Measurements from ENCODE around the gene IST1.

Gene IST1

GRCh38 chr16:71894921-71895678 lies at the start of gene IST1:
TSS of gene IST1 (plus strand) at chr16:71895531. CDS start at chr16:71915641, 20,110 bp downstream.
- TF ChIP-seq CTCF (IDR thresholded peaks at IDR 0.05), result no peak
- Histone ChIP-seq H3K27ac (peak within 1 kb of the TSS; percentile 99), H3K4me3 (peak within 1 kb of the TSS; percentile 92)
- peak; percentile 99 for DNase-seq (ENCODE audit: low spot score)

- peak; percentile 95 for DNase-seq (ENCODE audit: low spot score)
- Histone ChIP-seq H3K27ac (peak within 1 kb of the TSS; percentile 85 to 91), H3K4me3 (peak within 1 kb of the TSS; percentile 100)
- TF ChIP-seq CTCF (IDR thresholded peaks at IDR 0.05), result no peak
These were observed 49.5 kb upstream of the IST1 start, which contains the start of gene ATXN1L for GRCh38 chr16:71845639-71846430. TSS of gene ATXN1L (plus strand) at chr16:71845976. CDS start at chr16:71849741, 3,765 bp downstream.

- DNase-seq (ENCODE audit: low spot score), result no peak
- H3K27ac ChIP-seq, result peak overlapping the region; percentile 85 to 91
These were observed 48.9 kb upstream of the IST1 start for GRCh38 chr16:71846431-71846830.

GRCh38 chr16:71847096-71847495 lies 48.2 kb upstream of the IST1 start:
- H3K27ac ChIP-seq, result no peak overlapping the region
- TF ChIP-seq CTCF (IDR thresholded peaks at IDR 0.05), result no peak
- DNase-seq (ENCODE audit: low spot score), result no peak
- peak overlapping the region; percentile 100 for H3K4me3 ChIP-seq

More at GRCh38 chr16:71846431-71846830, 48.9 kb upstream of the IST1 start:
- no peak for TF ChIP-seq CTCF (IDR thresholded peaks at IDR 0.05)
- peak overlapping the region; percentile 100 for H3K4me3 ChIP-seq

GRCh38 chr16:71848622-71849021 lies 46.7 kb upstream of the IST1 start:
- no peak for DNase-seq (ENCODE audit: low spot score)
- TF ChIP-seq CTCF (IDR thresholded peaks at IDR 0.05), result no peak
- H3K27ac ChIP-seq, result no peak overlapping the region
- no peak overlapping the region for H3K4me3 ChIP-seq

- Histone ChIP-seq H3K27ac (no peak overlapping the region), H3K4me3 (no peak overlapping the region)
- TF ChIP-seq CTCF (IDR thresholded peaks at IDR 0.05), result no peak
- no peak for DNase-seq (ENCODE audit: low spot score)
These were observed 43.6 kb upstream of the IST1 start for GRCh38 chr16:71851746-71852145.

Data from coronary artery (tissue), 2 donors.